ENCODE measurements around the gene MTERF4.

MTERF4 gene

DNA sequence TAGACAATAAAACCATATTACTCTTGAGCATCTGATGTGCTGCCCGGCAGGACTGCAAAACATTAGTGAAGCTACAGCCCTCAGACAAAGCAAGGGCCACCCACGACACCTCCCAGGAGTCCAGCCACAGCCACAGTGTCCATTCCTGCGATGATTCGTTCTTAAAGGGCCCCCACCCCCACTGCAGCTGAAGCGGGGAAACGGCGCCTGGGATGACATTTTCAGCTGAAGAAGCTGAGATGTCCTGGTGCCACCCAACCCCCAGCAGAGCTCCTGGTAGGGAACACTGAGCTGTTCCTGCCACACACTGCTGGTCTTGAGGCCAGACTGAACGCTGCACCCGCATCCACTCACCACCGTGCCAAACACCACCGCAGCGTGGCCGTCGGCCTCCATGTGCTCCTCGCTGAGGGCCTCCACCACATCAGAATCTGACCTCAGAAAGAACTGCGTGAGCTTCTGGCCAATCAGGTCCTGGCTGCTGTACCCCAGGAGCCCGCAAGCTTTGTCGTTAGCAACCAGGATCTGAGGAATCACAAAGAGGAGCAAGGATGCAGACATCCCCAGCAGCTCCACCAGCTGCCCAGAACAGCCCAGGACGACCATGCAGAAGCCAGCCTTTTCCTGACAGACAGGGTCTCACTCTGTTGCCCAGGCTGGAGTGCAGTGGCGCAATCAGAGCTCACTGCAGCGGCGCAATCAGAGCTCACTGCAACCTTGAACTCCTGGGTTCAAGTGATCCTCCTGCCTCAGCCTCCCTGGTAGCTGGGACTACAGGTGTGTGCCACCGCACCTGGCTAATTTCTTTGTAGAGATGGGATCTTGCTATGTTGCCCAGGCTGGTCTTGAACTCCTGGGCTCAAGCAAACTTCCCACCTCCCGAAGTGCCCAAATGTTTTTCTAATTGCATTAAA lies 37.7 kb upstream of the MTERF4 start:
- TF ChIP-seq GATA2 (IDR thresholded peaks at IDR 0.05; ENCODE audit: low read depth, low read length) (no peak), GATA3 (IDR thresholded peaks at IDR 0.05; ENCODE audit: low read depth, low read length) (no peak)

DNA sequence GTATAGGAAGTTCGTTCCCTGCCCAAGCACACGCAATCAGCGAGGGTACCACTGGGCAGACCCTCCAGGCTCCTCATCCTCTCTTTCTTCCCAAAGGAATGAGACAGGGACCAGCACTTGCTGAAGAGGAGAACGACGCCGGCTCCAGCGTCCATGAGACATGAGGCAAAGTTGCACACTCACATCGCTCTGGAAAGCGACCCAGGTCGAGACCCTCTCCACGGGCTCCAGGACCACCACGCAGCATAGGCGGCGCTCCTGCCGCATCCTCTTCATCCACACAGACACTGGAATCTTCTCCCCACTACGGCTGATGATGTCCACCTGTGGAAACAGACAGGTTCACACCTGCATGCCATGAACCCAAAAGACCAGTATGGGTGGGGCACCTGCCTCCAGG lies 36.4 kb upstream of the MTERF4 start:
- TF ChIP-seq GATA3 (IDR thresholded peaks at IDR 0.05; ENCODE audit: low read depth, low read length) (no peak), GATA2 (IDR thresholded peaks at IDR 0.05; ENCODE audit: low read depth, low read length) (no peak)

DNA sequence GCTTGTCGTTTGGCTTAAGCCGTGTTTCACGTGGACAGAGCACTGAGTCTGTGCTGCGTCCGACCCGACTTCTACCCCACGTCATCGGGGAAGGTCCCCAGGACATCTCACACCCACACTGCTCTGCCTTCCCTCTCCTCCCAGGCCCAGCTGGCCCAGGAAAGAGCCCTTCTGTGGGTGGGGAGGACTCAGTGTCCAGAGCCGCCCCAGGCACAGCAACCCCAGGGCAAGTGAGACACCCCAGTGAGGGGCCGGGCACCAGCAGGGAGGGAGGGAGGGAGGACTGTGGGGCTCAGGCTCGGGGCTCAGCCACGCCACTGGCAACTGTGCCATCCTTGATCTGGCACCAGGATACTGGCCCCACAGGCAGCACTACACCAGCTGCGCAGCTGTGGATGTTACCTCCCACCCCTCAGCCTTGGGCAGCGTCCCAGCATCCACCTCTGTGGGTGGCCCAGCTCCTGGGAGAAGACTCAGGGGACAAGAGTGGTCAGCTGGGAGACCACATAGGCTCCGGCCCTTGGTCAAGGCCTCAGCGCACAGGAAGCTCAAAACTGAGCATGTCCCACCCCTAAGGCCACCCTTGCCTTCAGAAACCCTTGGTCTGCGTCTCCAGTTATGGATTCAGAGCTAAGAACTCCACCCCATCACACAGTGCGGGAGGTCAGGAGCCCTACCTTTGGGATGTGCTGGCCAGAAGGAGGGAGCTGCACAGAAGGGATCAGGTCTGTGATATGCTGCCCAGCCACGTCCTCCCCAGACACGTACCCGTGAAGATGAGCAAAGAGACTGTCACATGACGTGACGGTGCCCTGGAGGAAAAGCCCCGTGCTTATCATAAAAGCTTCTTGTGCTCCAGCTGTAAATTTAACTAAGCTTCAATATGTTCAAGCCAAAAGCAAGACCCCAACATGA lies 35.4 kb upstream of the MTERF4 start:
- TF ChIP-seq GATA2 (IDR thresholded peaks at IDR 0.05; ENCODE audit: low read depth, low read length) (no peak), GATA3 (IDR thresholded peaks at IDR 0.05; ENCODE audit: low read depth, low read length) (no peak)

DNA sequence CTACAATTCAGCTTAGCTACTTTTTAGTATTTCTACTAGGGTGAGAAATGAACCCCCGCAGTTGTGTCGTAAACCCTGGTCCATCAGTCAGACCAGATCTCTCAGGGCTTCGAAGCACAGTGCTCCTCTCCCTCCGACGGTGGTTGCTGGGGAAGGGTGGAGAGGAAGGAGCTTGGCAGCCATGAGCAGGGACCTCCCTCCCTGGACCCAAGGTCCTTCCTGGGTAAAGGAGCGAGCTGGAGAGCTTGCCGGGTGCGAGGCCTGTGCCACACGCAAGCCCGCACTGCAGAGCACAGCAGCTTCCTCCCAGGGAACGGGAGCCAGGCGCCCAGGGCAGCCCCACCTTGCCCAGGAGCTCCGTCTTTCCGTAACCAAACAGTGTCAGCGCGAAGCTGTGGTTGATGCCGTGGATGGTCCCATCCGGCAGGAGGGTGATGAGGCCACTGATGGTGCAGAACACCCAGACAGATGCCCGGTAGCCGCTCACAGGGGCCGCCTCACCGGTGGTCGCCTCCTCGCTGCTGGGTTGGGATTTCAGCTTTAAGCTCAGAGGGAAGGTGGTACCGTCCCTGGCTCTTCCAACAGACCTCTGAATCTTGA lies 34.7 kb upstream of the MTERF4 start:
- TF ChIP-seq GATA3 (IDR thresholded peaks at IDR 0.05; ENCODE audit: low read depth, low read length) (no peak), GATA2 (IDR thresholded peaks at IDR 0.05; ENCODE audit: low read depth, low read length) (no peak)

DNA sequence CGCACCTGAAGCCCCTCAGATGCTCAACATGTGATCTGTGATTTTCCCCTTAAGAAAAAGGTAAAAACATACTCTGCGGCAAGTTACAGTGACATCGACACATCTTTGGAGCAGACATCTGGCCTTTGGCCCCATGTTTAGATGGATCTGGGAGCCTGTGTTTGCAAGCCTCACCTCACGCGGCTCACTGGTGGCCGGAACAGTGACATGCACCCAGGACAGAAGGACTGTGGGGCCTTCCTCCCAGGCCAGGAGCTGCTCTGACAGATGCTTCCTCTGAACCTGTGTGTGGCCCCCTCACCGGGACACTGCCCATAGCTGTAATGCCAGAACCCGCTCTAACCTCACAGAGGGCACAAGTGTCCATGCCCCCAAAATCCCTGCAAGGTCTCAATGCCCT lies 34.1 kb upstream of the MTERF4 start:
- TF ChIP-seq GATA2 (IDR thresholded peaks at IDR 0.05; ENCODE audit: low read depth, low read length) (no peak), GATA3 (IDR thresholded peaks at IDR 0.05; ENCODE audit: low read depth, low read length) (no peak)

DNA sequence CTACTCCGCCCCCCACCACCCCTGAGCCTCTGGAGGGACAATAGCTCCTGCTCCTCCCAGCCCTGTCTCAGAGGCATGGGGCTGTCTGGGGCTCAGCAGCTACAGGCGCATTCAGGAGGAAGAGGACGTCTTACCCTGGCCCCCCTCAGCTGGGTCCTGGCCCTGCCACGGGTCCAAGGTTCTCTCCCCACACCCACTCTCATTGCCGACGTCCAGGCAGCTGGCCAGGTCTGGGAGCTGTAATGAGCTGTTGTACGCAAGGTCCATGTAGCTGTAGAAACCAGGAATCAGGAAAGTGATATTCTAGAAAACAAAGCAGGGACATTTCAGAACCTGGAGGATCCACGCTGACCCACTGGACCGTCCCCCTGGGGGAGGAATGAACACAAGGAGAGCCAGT lies 33.6 kb upstream of the MTERF4 start:
- TF ChIP-seq GATA2 (IDR thresholded peaks at IDR 0.05; ENCODE audit: low read depth, low read length), result no peak
- TF ChIP-seq GATA3 (IDR thresholded peaks at IDR 0.05; ENCODE audit: low read depth, low read length), result no peak

DNA sequence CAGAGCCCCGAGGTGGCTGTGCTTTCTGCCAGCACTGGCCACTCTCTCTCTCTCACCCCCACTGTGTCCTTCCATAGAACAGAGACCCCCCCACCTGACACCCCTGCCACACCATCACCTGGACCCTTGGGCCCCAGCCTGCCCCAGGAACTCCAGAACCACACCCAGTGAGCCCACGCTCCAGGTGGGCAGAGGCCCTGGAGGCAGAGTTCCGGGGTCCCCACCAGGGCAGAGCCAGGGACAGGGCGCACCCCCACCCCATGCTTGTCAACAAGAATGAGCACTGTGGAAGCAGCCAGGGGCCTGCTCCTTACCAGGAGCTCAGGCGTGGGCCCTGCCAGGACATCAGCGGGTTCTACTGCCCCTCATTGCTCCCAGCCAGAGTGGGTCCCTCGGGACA lies 32.6 kb upstream of the MTERF4 start:
- no peak for TF ChIP-seq GATA2 (IDR thresholded peaks at IDR 0.05; ENCODE audit: low read depth, low read length)

DNA sequence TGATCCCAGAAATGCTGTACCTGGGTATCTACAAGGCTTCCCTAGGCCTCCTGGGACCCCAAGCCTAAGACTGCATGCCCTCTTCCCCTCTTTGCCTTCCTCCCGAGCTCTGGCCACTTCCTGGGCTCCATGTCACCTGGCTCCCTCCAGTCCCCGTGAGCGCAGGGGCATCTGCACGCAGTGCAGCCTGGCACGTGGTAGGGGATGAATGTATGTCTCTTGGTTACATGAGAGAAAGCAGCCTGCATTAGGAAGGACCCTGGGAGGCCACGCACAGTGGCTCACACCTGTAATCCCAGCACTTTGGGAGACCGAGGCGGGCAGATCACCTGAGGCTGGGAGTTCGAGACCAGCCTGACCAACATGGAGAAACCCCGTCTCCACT lies 31.3 kb upstream of the MTERF4 start:
- TF ChIP-seq GATA2 (IDR thresholded peaks at IDR 0.05; ENCODE audit: low read depth, low read length) (no peak), GATA3 (IDR thresholded peaks at IDR 0.05; ENCODE audit: low read depth, low read length) (no peak)

DNA sequence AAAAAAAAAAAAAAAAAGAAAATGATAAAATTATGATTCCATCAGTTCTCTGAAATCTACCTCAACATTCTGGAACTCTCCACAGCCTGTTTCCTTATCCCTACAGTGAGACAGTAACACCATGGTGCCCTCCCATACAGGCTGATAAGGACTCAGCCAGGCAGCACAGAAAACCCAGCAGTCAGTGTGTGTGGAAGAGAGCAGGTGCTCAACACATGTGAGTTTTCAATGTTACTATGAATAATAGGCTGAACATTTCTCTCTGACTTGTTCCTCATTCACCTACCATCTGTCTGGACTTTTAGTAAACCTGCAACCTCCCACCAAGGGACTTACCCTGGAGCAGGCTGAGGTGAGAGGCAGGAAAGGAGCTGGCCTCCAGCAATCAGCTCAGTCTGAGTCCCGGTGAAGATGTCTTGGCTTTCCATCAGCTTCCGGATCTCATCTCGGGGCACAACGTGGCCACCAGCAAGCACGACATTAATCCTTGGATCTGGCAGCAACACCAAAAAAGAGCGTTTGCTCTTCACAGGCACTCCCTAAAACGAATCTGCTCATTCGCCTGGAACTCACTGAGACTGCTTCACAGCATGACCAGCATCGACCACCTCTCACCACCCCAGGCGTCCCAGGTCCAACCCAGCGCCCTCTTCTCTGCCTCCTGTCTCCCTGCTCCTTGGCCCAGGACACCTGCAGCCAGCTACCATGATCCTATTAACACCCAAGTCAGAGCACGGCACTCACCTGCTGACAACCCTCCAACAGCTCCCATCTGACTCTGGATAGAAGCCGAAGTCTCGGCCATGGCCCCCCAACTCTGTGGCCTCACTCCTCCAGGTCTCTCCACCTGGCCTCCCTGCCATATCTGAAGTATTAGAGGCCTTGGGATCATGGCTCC lies 30.7 kb upstream of the MTERF4 start:
- no peak for TF ChIP-seq GATA3 (IDR thresholded peaks at IDR 0.05; ENCODE audit: low read depth, low read length)
- TF ChIP-seq GATA2 (IDR thresholded peaks at IDR 0.05; ENCODE audit: low read depth, low read length), result no peak

DNA sequence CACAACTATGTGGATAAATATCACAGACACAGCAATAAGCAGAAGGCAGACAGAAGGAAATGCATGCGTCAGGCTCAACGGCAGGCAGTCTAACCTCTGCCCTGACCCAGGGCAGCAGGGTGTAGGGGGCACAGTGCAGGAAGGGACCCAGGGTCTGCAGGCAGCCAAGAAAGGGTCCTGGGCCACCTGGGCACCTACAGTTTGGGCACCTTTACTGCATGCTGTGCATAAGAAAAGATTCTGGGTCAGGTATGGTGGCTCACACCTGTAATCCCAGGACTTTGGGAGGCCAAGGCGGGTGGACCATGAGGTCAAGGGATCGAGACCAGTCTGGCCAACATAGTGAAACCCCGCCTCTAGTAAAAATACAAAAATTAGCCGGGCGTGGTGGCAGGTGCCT lies 29.4 kb upstream of the MTERF4 start:
- TF ChIP-seq GATA2 (IDR thresholded peaks at IDR 0.05; ENCODE audit: low read depth, low read length) (no peak), GATA3 (IDR thresholded peaks at IDR 0.05; ENCODE audit: low read depth, low read length) (no peak)

DNA sequence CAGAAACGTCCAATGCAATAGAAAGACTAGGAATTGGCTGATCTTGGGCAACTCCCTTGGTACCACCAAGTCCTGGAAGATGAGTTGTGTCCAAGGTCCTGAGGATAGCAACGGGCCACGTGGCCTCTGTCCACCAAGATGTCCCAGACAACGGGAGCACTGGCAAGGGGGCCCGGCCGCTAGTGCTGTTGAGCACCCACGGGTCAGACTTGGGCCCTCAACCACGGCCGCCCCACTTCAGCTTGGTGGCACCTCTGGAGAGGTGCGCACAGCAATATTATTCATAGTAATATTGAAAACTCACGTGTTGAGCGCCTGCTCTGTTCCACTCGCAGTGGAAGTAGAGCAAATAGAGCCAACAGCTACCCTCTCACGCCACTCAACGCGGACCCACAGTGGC lies 28.2 kb upstream of the MTERF4 start:
- TF ChIP-seq GATA3 (IDR thresholded peaks at IDR 0.05; ENCODE audit: low read depth, low read length) (no peak), GATA2 (IDR thresholded peaks at IDR 0.05; ENCODE audit: low read depth, low read length) (no peak)

DNA sequence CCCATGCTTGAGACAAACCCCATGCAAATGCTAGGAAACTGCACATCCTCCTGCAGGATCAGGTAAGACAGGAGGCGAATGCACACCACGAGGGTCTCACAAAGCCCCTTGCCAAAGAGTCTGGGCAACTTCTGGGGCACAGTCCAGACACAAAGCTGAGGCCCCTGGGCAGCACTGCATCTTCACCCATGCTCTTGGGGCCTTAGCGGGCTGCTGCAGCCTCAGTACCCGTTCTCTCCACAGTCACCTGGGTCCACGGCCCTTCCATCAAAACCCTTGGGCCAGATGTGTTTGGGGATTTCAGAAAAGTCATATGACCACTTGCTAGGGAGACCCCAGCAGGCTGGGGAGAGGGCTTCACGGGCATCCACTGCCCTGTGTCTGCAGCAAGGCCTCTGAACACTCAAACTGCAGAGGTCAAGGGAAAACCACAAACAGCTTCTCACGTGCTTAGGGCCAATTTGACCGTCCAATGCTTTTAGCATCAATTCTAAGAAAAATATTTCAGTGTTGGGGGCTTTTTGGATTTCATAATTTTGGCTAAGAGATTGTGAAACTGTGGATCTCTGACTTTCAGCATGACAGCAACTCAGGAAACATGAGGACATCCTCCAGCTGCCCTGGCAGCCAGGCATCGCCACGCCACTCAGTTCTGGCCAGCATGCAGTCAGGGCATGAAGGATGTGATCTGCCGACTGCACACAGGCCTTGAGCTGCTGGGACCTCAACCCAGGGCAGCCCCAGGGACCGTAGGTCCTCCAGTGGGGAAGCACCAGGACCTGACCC lies 27.2 kb upstream of the MTERF4 start:
- TF ChIP-seq GATA2 (IDR thresholded peaks at IDR 0.05; ENCODE audit: low read depth, low read length), result no peak
- TF ChIP-seq GATA3 (IDR thresholded peaks at IDR 0.05; ENCODE audit: low read depth, low read length), result no peak

DNA sequence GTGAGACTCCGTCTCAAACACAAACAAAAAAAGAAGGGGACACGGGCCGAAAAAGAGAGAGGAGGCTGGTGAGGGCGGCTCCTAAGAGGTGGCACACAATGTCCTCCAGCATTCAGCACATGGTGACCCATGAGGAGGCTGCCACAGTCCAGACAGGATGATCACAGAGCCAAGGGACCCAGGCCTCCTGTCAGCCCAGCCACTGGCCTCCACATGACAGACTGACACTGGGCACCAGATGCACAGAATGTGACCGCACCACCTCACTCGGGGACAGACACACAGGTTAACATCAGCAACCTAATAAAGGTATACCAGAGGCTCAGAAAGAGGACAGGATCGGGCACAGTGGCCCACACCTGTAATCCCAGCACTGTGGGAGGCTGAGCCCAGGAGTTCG lies 26.2 kb upstream of the MTERF4 start:
- no peak for TF ChIP-seq GATA2 (IDR thresholded peaks at IDR 0.05; ENCODE audit: low read depth, low read length)
- TF ChIP-seq GATA3 (IDR thresholded peaks at IDR 0.05; ENCODE audit: low read depth, low read length), result no peak
